Measurements from ENCODE around the gene PHKA1.

DNA sequence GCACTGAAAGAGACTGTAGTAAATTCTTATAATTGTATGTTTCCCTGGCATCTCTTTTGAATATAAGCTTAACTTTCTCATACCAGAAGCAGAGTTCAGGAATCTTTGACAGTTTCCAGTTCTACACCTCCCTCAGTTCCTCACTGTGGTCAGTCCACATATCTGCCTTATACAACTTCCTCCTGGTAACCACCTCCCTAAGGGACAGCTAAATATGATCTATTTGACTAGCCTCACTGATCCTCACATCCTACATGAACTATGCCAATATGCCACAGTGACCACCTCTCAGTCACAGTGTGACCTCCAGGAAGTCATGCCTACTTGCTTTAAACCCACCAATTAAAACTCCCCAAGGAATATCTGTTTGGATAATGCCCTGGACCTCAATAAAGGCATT is 89.9 kb downstream of the PHKA1 start:
- TF ChIP-seq, protein P1, sequence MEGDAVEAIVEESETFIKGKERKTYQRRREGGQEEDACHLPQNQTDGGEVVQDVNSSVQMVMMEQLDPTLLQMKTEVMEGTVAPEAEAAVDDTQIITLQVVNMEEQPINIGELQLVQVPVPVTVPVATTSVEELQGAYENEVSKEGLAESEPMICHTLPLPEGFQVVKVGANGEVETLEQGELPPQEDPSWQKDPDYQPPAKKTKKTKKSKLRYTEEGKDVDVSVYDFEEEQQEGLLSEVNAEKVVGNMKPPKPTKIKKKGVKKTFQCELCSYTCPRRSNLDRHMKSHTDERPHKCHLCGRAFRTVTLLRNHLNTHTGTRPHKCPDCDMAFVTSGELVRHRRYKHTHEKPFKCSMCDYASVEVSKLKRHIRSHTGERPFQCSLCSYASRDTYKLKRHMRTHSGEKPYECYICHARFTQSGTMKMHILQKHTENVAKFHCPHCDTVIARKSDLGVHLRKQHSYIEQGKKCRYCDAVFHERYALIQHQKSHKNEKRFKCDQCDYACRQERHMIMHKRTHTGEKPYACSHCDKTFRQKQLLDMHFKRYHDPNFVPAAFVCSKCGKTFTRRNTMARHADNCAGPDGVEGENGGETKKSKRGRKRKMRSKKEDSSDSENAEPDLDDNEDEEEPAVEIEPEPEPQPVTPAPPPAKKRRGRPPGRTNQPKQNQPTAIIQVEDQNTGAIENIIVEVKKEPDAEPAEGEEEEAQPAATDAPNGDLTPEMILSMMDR (IDR thresholded peaks at IDR 0.05; ENCODE audit: poor library complexity) = no peak
- no peak for TF ChIP-seq EZH2phosphoT487 (IDR thresholded peaks at IDR 0.05; ENCODE audit: low read depth, severe bottlenecking, unreplicated experiment)

Measured in hepatocyte (in vitro differentiated cells).